ENCODE results near the gene SUCNR1. TPM values are rescaled to one million over a fixed set of nuclear protein-coding genes. Genes with fewer than 3 reads are reported as not detected.
"Not testable (repeated sequence)": the region's sequence is repeated elsewhere in the genome, so short reads cannot be mapped to it uniquely, and the experiment has no call there.

The SUCNR1 gene
- total RNA-seq = 1 to 10 TPM; 1.3 to 1.9 TPM
- long read RNA-seq, donor 1 = 0 reads
- long read RNA-seq, donor 2, full-length matches to known transcripts = 1 of 1 reads
- long read RNA-seq, donor 2, partial matches to known transcripts = 0 of 1 reads
- long read RNA-seq, donor 2, other reads (novel, unspliced or antisense) = 0 of 1 reads

- intact Hi-C loops (cut with DNase I) = no loop called here
- no peak for DNase-seq (ENCODE audit: low spot score)
Observed at GRCh38 chr3:151873398-151873797, at the start of gene SUCNR1. TSS of gene SUCNR1 (plus strand) at chr3:151873643. CDS start at chr3:151879893, 6,250 bp downstream.

- intact Hi-C loops (cut with DNase I) = no loop called here
- no peak for DNase-seq (ENCODE audit: low spot score)
Observed at GRCh38 chr3:151827816-151828215, 45.6 kb upstream of the SUCNR1 start.

- DNase-seq (ENCODE audit: low spot score) = no peak
- intact Hi-C loops (cut with DNase I) = loop anchor here (5.0 to 10.0 kb wide), 2 partner anchors 391 to 399 kb away; no protein-coding TSS in a partner anchor
Observed at GRCh38 chr3:151835751-151836525, 37.5 kb upstream of the SUCNR1 start.

GRCh38 chr3:151837057-151837456 is 36.4 kb upstream of the SUCNR1 start:
- intact Hi-C loops (cut with DNase I) = loop anchor here (5.0 to 10.0 kb wide), 2 partner anchors 392 to 400 kb away; no protein-coding TSS in a partner anchor
- no peak for DNase-seq (ENCODE audit: low spot score)

GRCh38 chr3:151838574-151839312 is 34.7 kb upstream of the SUCNR1 start:
- intact Hi-C loops (cut with DNase I) = loop anchor here (5.0 to 10.0 kb wide), 2 partner anchors 394 to 401 kb away; no protein-coding TSS in a partner anchor
- no peak for DNase-seq (ENCODE audit: low spot score)

GRCh38 chr3:151839313-151839631 is 34.2 kb upstream of the SUCNR1 start:
- intact Hi-C loops (cut with DNase I) = loop anchor here (5.0 to 10.0 kb wide), 2 partner anchors 394 to 402 kb away; no protein-coding TSS in a partner anchor
- no peak for DNase-seq (ENCODE audit: low spot score)

GRCh38 chr3:151841801-151842200 is 31.6 kb upstream of the SUCNR1 start:
- DNase-seq (ENCODE audit: low spot score) = no peak
- intact Hi-C loops (cut with DNase I) = no loop called here

- no peak for DNase-seq (ENCODE audit: low spot score)
- intact Hi-C loops (cut with DNase I) = no loop called here
Observed at GRCh38 chr3:151843275-151843674, 30.2 kb upstream of the SUCNR1 start.

GRCh38 chr3:151845306-151845905 is 28.0 kb upstream of the SUCNR1 start:
- intact Hi-C loops (cut with DNase I) = no loop called here

GRCh38 chr3:151850065-151850464 is 23.4 kb upstream of the SUCNR1 start:
- DNase-seq (ENCODE audit: low spot score); intact Hi-C loops (cut with DNase I): not testable (repeated sequence)

More at GRCh38 chr3:151845306-151845905, 28.0 kb upstream of the SUCNR1 start:
- DNase-seq (ENCODE audit: low spot score) = no peak

GRCh38 chr3:151852074-151852811 is 21.2 kb upstream of the SUCNR1 start:
- no peak for DNase-seq (ENCODE audit: low spot score)
- intact Hi-C loops (cut with DNase I) = no loop called here

GRCh38 chr3:151856118-151856517 is 17.3 kb upstream of the SUCNR1 start:
- intact Hi-C loops (cut with DNase I) = no loop called here
- no peak for DNase-seq (ENCODE audit: low spot score)

GRCh38 chr3:151856641-151857040 is 16.8 kb upstream of the SUCNR1 start:
- DNase-seq (ENCODE audit: low spot score) = no peak
- intact Hi-C loops (cut with DNase I) = no loop called here

- intact Hi-C loops (cut with DNase I) = no loop called here
- no peak for DNase-seq (ENCODE audit: low spot score)
Observed at GRCh38 chr3:151859233-151859673, 14.2 kb upstream of the SUCNR1 start.

- intact Hi-C loops (cut with DNase I) = no loop called here
- no peak for DNase-seq (ENCODE audit: low spot score)
Observed at GRCh38 chr3:151859905-151860304, 13.5 kb upstream of the SUCNR1 start.

- intact Hi-C loops (cut with DNase I) = no loop called here
- DNase-seq (ENCODE audit: low spot score) = no peak
Observed at GRCh38 chr3:151863611-151864010, 9.8 kb upstream of the SUCNR1 start.

GRCh38 chr3:151864423-151865101 is 8.9 kb upstream of the SUCNR1 start:
- intact Hi-C loops (cut with DNase I) = no loop called here
- DNase-seq (ENCODE audit: low spot score) = no peak

GRCh38 chr3:151866711-151867410 is 6.6 kb upstream of the SUCNR1 start:
- intact Hi-C loops (cut with DNase I) = no loop called here

More at GRCh38 chr3:151866711-151867410, 6.6 kb upstream of the SUCNR1 start:
- DNase-seq (ENCODE audit: low spot score) = no peak
